Measurements from ENCODE around the gene PI4KB. TPM values are rescaled to one million over a fixed set of nuclear protein-coding genes. Genes with fewer than 3 reads are reported as not detected.

PI4KB gene
- total and polyA plus RNA-seq, 2 experiments from 2014 or later = 15.3 to 25.5 TPM

DNA sequence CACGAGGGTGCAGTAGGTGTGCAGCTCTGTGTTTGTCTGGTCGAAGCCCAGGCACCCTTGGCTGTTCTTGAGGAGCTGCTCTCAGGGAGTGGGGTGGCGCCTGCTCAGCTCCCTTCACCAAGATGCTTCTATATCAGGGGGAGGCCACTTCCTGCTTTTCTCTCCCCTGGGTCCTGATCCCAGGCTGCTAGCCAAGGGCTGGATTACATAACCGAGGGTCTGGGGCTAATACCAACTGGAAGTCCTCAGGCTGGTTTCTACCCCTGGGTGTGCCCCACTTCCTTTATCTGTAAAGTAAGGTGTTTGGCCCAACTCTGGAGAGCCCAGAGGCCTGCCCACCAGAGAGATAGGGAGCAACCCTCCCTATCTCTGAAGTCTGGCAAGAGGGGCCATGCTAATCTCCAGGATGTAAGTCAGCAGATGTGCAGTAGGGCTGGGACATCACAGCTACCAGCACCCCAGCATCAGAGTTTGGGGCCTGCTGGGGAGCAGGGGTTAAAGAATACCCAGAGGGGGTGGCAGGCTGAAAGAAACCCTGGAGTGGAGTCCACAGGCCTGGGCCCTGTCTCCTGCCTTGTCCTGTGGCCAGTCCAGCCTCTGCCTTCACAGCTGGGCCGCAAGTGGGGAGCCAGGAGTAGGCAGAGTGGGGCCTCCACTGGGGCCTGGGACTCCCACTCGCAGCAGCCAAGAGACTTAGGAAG, 43.1 kb upstream of the PI4KB start:
- DNase-seq (ENCODE audit: low spot score) (no peak), ATAC-seq (no peak)
- H3K4me3 Mint-ChIP-seq = no peak overlapping the region
- H4K20me1 ChIP-seq (replicated peaks; ENCODE audit: insufficient read depth) = no peaks in the 10 kb centered on the region
- no peak overlapping the region for H3K27ac ChIP-seq (ENCODE audit: low read depth)
- H3K4me1 ChIP-seq (ENCODE audit: insufficient read depth) = peaks cover 16% of the 10 kb centered on the region
- H3K27ac Mint-ChIP-seq = no peak overlapping the region
- no peaks in the 10 kb centered on the region for H3K27me3 ChIP-seq (ENCODE audit: insufficient read depth)
- H3K4me2 ChIP-seq = no peak overlapping the region
- H3K9me3 Mint-ChIP-seq = no peaks in the 10 kb centered on the region; the same call in 2 of the 3 replicates
- H3F3A ChIP-seq (replicated peaks; ENCODE audit: low read depth) = no peaks in the 10 kb centered on the region
- H3K27me3 Mint-ChIP-seq (ENCODE audit: insufficient read depth, low read depth, poor library complexity) = peaks cover 16% of the 10 kb centered on the region
- H3K4me1 Mint-ChIP-seq = peaks cover 27% of the 10 kb centered on the region
- H2AFZ ChIP-seq = no peak overlapping the region
- TF ChIP-seq CREB1 (CRISPR knock-in tag; IDR thresholded peaks at IDR 0.05; ENCODE audit: low read depth) = no peak
- no peak for TF ChIP-seq STAT1 (IDR thresholded peaks at IDR 0.05; ENCODE audit: unreplicated experiment)
- no peak for TF ChIP-seq JUNB (IDR thresholded peaks at IDR 0.05; ENCODE audit: unreplicated experiment)
- no peak for TF ChIP-seq REST (IDR thresholded peaks at IDR 0.05; ENCODE audit: unreplicated experiment)
- TF ChIP-seq POLR2AphosphoS5 (IDR thresholded peaks at IDR 0.05; ENCODE audit: low read depth) = no peak
- TF ChIP-seq, protein P1, sequence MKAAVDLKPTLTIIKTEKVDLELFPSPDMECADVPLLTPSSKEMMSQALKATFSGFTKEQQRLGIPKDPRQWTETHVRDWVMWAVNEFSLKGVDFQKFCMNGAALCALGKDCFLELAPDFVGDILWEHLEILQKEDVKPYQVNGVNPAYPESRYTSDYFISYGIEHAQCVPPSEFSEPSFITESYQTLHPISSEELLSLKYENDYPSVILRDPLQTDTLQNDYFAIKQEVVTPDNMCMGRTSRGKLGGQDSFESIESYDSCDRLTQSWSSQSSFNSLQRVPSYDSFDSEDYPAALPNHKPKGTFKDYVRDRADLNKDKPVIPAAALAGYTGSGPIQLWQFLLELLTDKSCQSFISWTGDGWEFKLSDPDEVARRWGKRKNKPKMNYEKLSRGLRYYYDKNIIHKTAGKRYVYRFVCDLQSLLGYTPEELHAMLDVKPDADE (IDR thresholded peaks at IDR 0.05) = no peak
- TF ChIP-seq, protein P2, sequence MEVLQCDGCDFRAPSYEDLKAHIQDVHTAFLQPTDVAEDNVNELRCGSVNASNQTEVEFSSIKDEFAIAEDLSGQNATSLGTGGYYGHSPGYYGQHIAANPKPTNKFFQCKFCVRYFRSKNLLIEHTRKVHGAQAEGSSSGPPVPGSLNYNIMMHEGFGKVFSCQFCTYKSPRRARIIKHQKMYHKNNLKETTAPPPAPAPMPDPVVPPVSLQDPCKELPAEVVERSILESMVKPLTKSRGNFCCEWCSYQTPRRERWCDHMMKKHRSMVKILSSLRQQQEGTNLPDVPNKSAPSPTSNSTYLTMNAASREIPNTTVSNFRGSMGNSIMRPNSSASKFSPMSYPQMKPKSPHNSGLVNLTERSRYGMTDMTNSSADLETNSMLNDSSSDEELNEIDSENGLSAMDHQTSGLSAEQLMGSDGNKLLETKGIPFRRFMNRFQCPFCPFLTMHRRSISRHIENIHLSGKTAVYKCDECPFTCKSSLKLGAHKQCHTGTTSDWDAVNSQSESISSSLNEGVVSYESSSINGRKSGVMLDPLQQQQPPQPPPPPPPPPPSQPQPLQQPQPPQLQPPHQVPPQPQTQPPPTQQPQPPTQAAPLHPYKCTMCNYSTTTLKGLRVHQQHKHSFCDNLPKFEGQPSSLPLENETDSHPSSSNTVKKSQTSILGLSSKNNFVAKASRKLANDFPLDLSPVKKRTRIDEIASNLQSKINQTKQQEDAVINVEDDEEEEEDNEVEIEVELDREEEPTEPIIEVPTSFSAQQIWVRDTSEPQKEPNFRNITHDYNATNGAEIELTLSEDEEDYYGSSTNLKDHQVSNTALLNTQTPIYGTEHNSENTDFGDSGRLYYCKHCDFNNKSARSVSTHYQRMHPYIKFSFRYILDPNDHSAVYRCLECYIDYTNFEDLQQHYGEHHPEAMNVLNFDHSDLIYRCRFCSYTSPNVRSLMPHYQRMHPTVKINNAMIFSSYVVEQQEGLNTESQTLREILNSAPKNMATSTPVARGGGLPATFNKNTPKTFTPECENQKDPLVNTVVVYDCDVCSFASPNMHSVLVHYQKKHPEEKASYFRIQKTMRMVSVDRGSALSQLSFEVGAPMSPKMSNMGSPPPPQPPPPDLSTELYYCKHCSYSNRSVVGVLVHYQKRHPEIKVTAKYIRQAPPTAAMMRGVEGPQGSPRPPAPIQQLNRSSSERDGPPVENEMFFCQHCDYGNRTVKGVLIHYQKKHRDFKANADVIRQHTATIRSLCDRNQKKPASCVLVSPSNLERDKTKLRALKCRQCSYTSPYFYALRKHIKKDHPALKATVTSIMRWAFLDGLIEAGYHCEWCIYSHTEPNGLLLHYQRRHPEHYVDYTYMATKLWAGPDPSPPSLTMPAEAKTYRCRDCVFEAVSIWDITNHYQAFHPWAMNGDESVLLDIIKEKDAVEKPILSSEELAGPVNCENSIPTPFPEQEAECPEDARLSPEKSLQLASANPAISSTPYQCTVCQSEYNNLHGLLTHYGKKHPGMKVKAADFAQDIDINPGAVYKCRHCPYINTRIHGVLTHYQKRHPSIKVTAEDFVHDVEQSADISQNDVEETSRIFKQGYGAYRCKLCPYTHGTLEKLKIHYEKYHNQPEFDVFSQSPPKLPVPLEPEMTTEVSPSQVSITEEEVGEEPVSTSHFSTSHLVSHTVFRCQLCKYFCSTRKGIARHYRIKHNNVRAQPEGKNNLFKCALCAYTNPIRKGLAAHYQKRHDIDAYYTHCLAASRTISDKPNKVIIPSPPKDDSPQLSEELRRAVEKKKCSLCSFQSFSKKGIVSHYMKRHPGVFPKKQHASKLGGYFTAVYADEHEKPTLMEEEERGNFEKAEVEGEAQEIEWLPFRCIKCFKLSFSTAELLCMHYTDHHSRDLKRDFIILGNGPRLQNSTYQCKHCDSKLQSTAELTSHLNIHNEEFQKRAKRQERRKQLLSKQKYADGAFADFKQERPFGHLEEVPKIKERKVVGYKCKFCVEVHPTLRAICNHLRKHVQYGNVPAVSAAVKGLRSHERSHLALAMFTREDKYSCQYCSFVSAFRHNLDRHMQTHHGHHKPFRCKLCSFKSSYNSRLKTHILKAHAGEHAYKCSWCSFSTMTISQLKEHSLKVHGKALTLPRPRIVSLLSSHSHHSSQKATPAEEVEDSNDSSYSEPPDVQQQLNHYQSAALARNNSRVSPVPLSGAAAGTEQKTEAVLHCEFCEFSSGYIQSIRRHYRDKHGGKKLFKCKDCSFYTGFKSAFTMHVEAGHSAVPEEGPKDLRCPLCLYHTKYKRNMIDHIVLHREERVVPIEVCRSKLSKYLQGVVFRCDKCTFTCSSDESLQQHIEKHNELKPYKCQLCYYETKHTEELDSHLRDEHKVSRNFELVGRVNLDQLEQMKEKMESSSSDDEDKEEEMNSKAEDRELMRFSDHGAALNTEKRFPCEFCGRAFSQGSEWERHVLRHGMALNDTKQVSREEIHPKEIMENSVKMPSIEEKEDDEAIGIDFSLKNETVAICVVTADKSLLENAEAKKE (CRISPR knock-in tag; IDR thresholded peaks at IDR 0.05) = no peak
- no peaks in the 10 kb centered on the region for H3K79me2 ChIP-seq (replicated peaks; ENCODE audit: insufficient read depth)
- H3K4me3 ChIP-seq = no peak overlapping the region
- no peaks in the 10 kb centered on the region for H3K36me3 ChIP-seq (ENCODE audit: insufficient read depth)
- peaks cover 5% of the 10 kb centered on the region; the same call in 2 of the 3 replicates for H3K36me3 Mint-ChIP-seq (ENCODE audit: low read depth)
- H3K9me2 ChIP-seq (ENCODE audit: insufficient read depth) = no peaks in the 10 kb centered on the region
